SK-N-SH (cell line): ENCODE measurements around the gene CTXND1. TPM values are rescaled to one million over a fixed set of nuclear protein-coding genes. Genes with fewer than 3 reads are reported as not detected.

Experiments used
- CTCF ChIA-PET: fragments of 300-600, 350-600 bp; formaldehyde crosslinking; extraction: SDS; loops from one replicate; lab custom pipeline; 2021; lab: Yijun Ruan, JAX
- POLR2A ChIA-PET: fragments of 350-600 bp; sonication (Branson Sonifier 250); formaldehyde crosslinking; extraction: SDS; loops from one replicate; lab custom pipeline; 2020; ENCODE audit warnings: antibody characterized with exemption, inconsistent platforms; lab: Yijun Ruan, JAX
- DNase-seq: peaks from one replicate; pipeline ENCODE4 v3.0.0; 2012
- H2AFZ ChIP-seq: fragments of 200-600 bp; sonication (generic); 2 replicates; pipeline ENCODE4 v1.8.1; 2016; ENCODE audit warnings: antibody characterized with exemption, mild to moderate bottlenecking, low read depth
- H3F3A ChIP-seq: fragments of 200-600 bp; sonication (generic); replicated peaks from 2 replicates; pipeline ENCODE3; 2016; ENCODE audit warnings: antibody characterized with exemption, mild to moderate bottlenecking; ENCODE audit not compliant: insufficient read depth
- H3K27ac ChIP-seq, 2 experiments: fragments of 200-500 bp in 1 of 2; fragments of 200-600 bp in 1 of 2; sonication (Bioruptor generic) in 1 of 2; sonication (generic), shearing (Covaris generic) in 1 of 2; 2 replicates each; pipeline versions ENCODE4 v1.5.1 to v1.6.1; 2014 to 2016; ENCODE audit warnings: low read depth in 2 of 2, inconsistent platforms in 1 of 2, low read length in 1 of 2, mild to moderate bottlenecking in 1 of 2, mixed read lengths in 1 of 2
- H3K27me3 ChIP-seq: fragments of 200-600 bp; sonication (generic), shearing (Covaris generic); 2 replicates; pipeline ENCODE4 v1.6.1; 2016; ENCODE audit warnings: mixed run types; ENCODE audit not compliant: insufficient read depth
- H3K36me3 ChIP-seq, 2 experiments: fragments of 200-500 bp in 1 of 2; fragments of 200-600 bp in 1 of 2; sonication (Bioruptor generic) in 1 of 2; sonication (generic) in 1 of 2; replicated peaks in 1 of 2; 2 replicates each; pipeline versions ENCODE3 to v1.5.1; 2014 to 2016; ENCODE audit warnings: low read length in 1 of 2, mild to moderate bottlenecking in 1 of 2; ENCODE audit not compliant: insufficient read depth in 2 of 2, control insufficient read depth in 1 of 2
- H3K4me1 ChIP-seq, 2 experiments: fragments of 200-500 bp in 1 of 2; fragments of 200-600 bp in 1 of 2; sonication (Bioruptor generic) in 1 of 2; sonication (generic), shearing (Covaris generic) in 1 of 2; 2 replicates each; pipeline versions ENCODE4 v1.5.1 to v1.6.1; 2014 to 2016; ENCODE audit warnings: low read depth in 1 of 2, low read length in 1 of 2, mixed run types in 1 of 2; ENCODE audit not compliant: insufficient read depth in 2 of 2, control insufficient read depth in 1 of 2
- H3K4me2 ChIP-seq: fragments of 200-600 bp; sonication (generic), shearing (Covaris generic); 2 replicates; pipeline ENCODE4 v1.6.1; 2017; ENCODE audit warnings: mixed run types
- H3K4me3 ChIP-seq, 2 experiments: fragments of 200-500 bp in 1 of 2; fragments of 200-600 bp in 1 of 2; sonication (Bioruptor generic) in 1 of 2; sonication (generic), shearing (Covaris generic) in 1 of 2; 2 replicates each; pipeline versions ENCODE4 v1.5.1 to v1.8.1; 2014 to 2016; ENCODE audit warnings: low read depth in 2 of 2, inconsistent platforms in 1 of 2, low read length in 1 of 2, mild to moderate bottlenecking in 1 of 2, mixed read lengths in 1 of 2, moderate library complexity in 1 of 2
- H3K79me2 ChIP-seq: fragments of 200-600 bp; sonication (generic); 2 replicates; pipeline ENCODE4 v1.8.1; 2017; ENCODE audit warnings: mild to moderate bottlenecking; ENCODE audit not compliant: insufficient read depth
- H3K9ac ChIP-seq: fragments of 200-600 bp; sonication (generic); 2 replicates; pipeline ENCODE4 v1.6.1; 2017; ENCODE audit warnings: mixed run types
- H3K9me2 ChIP-seq: fragments of 200-600 bp; sonication (generic); 2 replicates; pipeline ENCODE4 v1.6.1; 2017; ENCODE audit warnings: mixed run types
- H3K9me3 ChIP-seq: fragments of 200-600 bp; sonication (generic); 2 replicates; pipeline ENCODE4 v1.6.1; 2017; ENCODE audit warnings: mixed run types, mild to moderate bottlenecking, moderate library complexity
- H4K20me1 ChIP-seq: fragments of 200-600 bp; sonication (generic); 2 replicates; pipeline ENCODE4 v1.6.1; 2017; ENCODE audit warnings: mild to moderate bottlenecking, mixed run types; ENCODE audit not compliant: insufficient read depth
- CHD2 ChIP-seq: fragments of 150-350 bp; IDR thresholded peaks from 2 replicates; pipeline ENCODE4 v1.6.1; 2018; ENCODE audit warnings: low read length; ENCODE audit not compliant: partially characterized antibody
- CTCF ChIP-seq: fragments of 200-600 bp; sonication (generic); IDR thresholded peaks from 2 replicates; pipeline ENCODE4 v1.6.1; 2017; ENCODE audit warnings: antibody characterized with exemption, mild to moderate bottlenecking, moderate library complexity
- ELF1 ChIP-seq: IDR thresholded peaks from 2 replicates; pipeline ENCODE4 v1.4.0; 2012
- EP300 ChIP-seq, 2 experiments: IDR thresholded peaks; 2 replicates each; pipeline versions ENCODE4 v1.4.0 to v1.6.1; 2012; ENCODE audit warnings: borderline replicate concordance in 1 of 2, low read depth in 1 of 2, low read length in 1 of 2
- EZH2phosphoT487 ChIP-seq: fragments of 200-600 bp; sonication (generic); IDR thresholded peaks from 2 replicates; pipeline ENCODE4 v1.6.1; 2017; ENCODE audit warnings: low read depth, mixed run types, mild to moderate bottlenecking, antibody characterized with exemption, moderate library complexity, borderline replicate concordance
- FOXJ3 ChIP-seq: sonication (generic); formaldehyde crosslinking; IDR thresholded peaks from 2 replicates; pipeline ENCODE4 v1.5.1; 2020; ENCODE audit warnings: mild to moderate bottlenecking, missing genetic modification reagents
- FOXM1 ChIP-seq: IDR thresholded peaks from 2 replicates; pipeline ENCODE4 v1.4.0; 2012; ENCODE audit warnings: low read depth, mild to moderate bottlenecking
- GABPA ChIP-seq: IDR thresholded peaks from 2 replicates; pipeline ENCODE4 v1.4.0; 2012; ENCODE audit warnings: low read depth, mild to moderate bottlenecking
- GATA2 ChIP-seq: sonication (generic); formaldehyde crosslinking; IDR thresholded peaks from 2 replicates; pipeline ENCODE4 v1.5.0; 2020; ENCODE audit warnings: mild to moderate bottlenecking, missing genetic modification reagents
- MAX ChIP-seq: IDR thresholded peaks from 2 replicates; pipeline ENCODE4 v1.4.0; 2012; ENCODE audit warnings: low read depth
- MEF2A ChIP-seq: IDR thresholded peaks from 2 replicates; pipeline ENCODE4 v1.4.0; 2012; ENCODE audit warnings: low read depth, borderline replicate concordance
- MXI1 ChIP-seq: IDR thresholded peaks from 2 replicates; pipeline ENCODE4 v1.6.1; 2012; ENCODE audit warnings: mild to moderate bottlenecking, low read depth, low read length, improper control_type of control experiment
- NRF1 ChIP-seq: IDR thresholded peaks from 2 replicates; pipeline ENCODE4 v1.6.1; 2012; ENCODE audit warnings: low read depth, mild to moderate bottlenecking, low read length
- RCOR1 ChIP-seq: fragments of 150-350 bp; IDR thresholded peaks from 2 replicates; pipeline ENCODE4 v1.6.1; 2017; ENCODE audit warnings: antibody characterized with exemption, low read length
- RXRA ChIP-seq: IDR thresholded peaks from 2 replicates; pipeline ENCODE4 v1.4.0; 2012; ENCODE audit warnings: low read depth, mild to moderate bottlenecking, borderline replicate concordance
- SMC3 ChIP-seq: IDR thresholded peaks from 2 replicates; pipeline ENCODE4 v1.6.1; 2012; ENCODE audit warnings: low read depth, low read length, improper control_type of control experiment
- TCF12 ChIP-seq: IDR thresholded peaks from 2 replicates; pipeline ENCODE4 v1.4.0; 2012
- TEAD4 ChIP-seq: IDR thresholded peaks from 2 replicates; pipeline ENCODE4 v1.4.0; 2012; ENCODE audit warnings: mild to moderate bottlenecking, borderline replicate concordance; ENCODE audit not compliant: insufficient read depth
- USF2 ChIP-seq: fragments of 150-350 bp; IDR thresholded peaks from 2 replicates; pipeline ENCODE4 v1.6.1; 2017; ENCODE audit warnings: antibody characterized with exemption, low read length, low read depth, borderline replicate concordance
- YY1 ChIP-seq: IDR thresholded peaks from 2 replicates; pipeline ENCODE4 v1.4.0; 2012; ENCODE audit warnings: low read depth, mild to moderate bottlenecking
- ZBTB33 ChIP-seq: IDR thresholded peaks from 2 replicates; pipeline ENCODE4 v1.4.0; 2012; ENCODE audit warnings: low read depth, borderline replicate concordance
- WGBS: methylation state at CpG from one replicate; pipeline ENCODE4 v1.1.6; 2017; ENCODE audit warnings: low lambda C conversion rate; 5-methylcytosine and 5-hydroxymethylcytosine counted together
- polyA plus RNA-seq, 3 experiments: library from polyadenylated mRNA; depleted of rRNA; stranded (reverse); fragments of >200 nt; gene quantifications; 2 replicates each; pipeline ENCODE4 v1.2.3, GENCODE V29; 2012

CTXND1 gene
- polyA plus RNA-seq, 1 of the 3 experiments (the other 2 are of a cell fraction): not detected

GRCh38 chr15:80202016-80202315 lies 50.0 kb downstream of the CTXND1 start (continued):
- TF ChIP-seq RCOR1 (no peak), CTCF (no peak), GABPA (no peak)
- TF ChIP-seq, all 33 proteins: peak for 0

GRCh38 chr15:80201256-80202015 lies 50.6 kb downstream of the CTXND1 start:
- Histone ChIP-seq H3K4me1 (no peaks in the 10 kb centered on the region), H4K20me1 (no peaks in the 10 kb centered on the region), H3K4me2 (no peak overlapping the region), H3K9me3 (no peaks in the 10 kb centered on the region), H3K27me3 (peaks cover 5% of the 10 kb centered on the region; the same call in 1 of the 2 replicates), H3K4me3 (no peak overlapping the region), H2AFZ (no peak overlapping the region), H3K9me2 (no peaks in the 10 kb centered on the region), H3K27ac (no peak overlapping the region), H3K36me3 (no peaks in the 10 kb centered on the region), H3F3A (no peaks in the 10 kb centered on the region), H3K79me2 (no peaks in the 10 kb centered on the region), H3K9ac (no peak overlapping the region)
- TF ChIP-seq EP300 (IDR thresholded peaks at IDR 0.05; ENCODE audit: borderline replicate concordance in 1 of 2, low read depth in 1 of 2, low read length in 1 of 2): no peak
- no peak for TF ChIP-seq MAX
- no peak for TF ChIP-seq FOXJ3 (CRISPR knock-in tag)
- no peak for TF ChIP-seq FOXM1
- no peak for TF ChIP-seq GABPA
- TF ChIP-seq RXRA: no peak
- TF ChIP-seq MEF2A: no peak
- no peak for TF ChIP-seq SMC3
- no peak for TF ChIP-seq NRF1
- TF ChIP-seq CTCF: no peak
- no peak for TF ChIP-seq ELF1
- no peak for TF ChIP-seq YY1
- TF ChIP-seq CHD2: no peak
- TF ChIP-seq TCF12: no peak
- TF ChIP-seq USF2: no peak
- TF ChIP-seq TEAD4: no peak
- TF ChIP-seq GATA2 (CRISPR knock-in tag): no peak
- no peak for TF ChIP-seq EZH2phosphoT487
- no peak for TF ChIP-seq MXI1
- TF ChIP-seq ZBTB33: no peak
- 70% methylated on average over 23 of the region's 26 CpGs for WGBS
- no peak for DNase-seq
- POLR2A ChIA-PET: no interaction called here
- CTCF ChIA-PET: no interaction called here
